Measurements from ENCODE around the gene GGACT.
"Not testable (repeated sequence)": the region's sequence is repeated elsewhere in the genome, so short reads cannot be mapped to it uniquely, and the experiment has no call there.

Gene GGACT

GRCh38 chr13:100526318-100527000 is 62.1 kb downstream of the GGACT start:
- no peak overlapping the region for H3K9ac ChIP-seq (ENCODE audit: low read length)

GRCh38 chr13:100525453-100526317 is 62.9 kb downstream of the GGACT start:
- Histone ChIP-seq H3K4me3 (ENCODE audit: low read length) (no peak overlapping the region), H3K79me2 (ENCODE audit: low read length) (no peaks in the 10 kb centered on the region), H3K27me3 (ENCODE audit: low read depth, low read length) (peaks cover 4% of the 10 kb centered on the region; the same call in 1 of the 2 replicates), H3K4me1 (ENCODE audit: low read length) (peaks cover 22% of the 10 kb centered on the region), H2AFZ (ENCODE audit: low read depth, low read length) (no peak overlapping the region), H4K20me1 (ENCODE audit: insufficient read depth, low read length) (no peaks in the 10 kb centered on the region), H3K36me3 (replicated peaks; ENCODE audit: low read depth, low read length) (no peaks in the 10 kb centered on the region), H3K4me2 (ENCODE audit: low read length) (no peak overlapping the region), H3K27ac (ENCODE audit: low read length) (no peak overlapping the region), H3K9me3 (ENCODE audit: insufficient read depth, low read length) (no peaks in the 10 kb centered on the region), H3K9ac (ENCODE audit: low read length) (no peak overlapping the region)
- TF ChIP-seq CTCF (IDR thresholded peaks at IDR 0.05; ENCODE audit: low read depth, low read length) (no peak), EZH2phosphoT487 (IDR thresholded peaks at IDR 0.05; ENCODE audit: low read depth) (no peak)

More at GRCh38 chr13:100526318-100527000, 62.1 kb downstream of the GGACT start:
- Histone ChIP-seq H3K4me2 (ENCODE audit: low read length) (no peak overlapping the region), H3K36me3 (replicated peaks; ENCODE audit: low read depth, low read length) (no peaks in the 10 kb centered on the region), H2AFZ (ENCODE audit: low read depth, low read length) (no peak overlapping the region), H3K9me3 (ENCODE audit: insufficient read depth, low read length) (no peaks in the 10 kb centered on the region), H3K27me3 (ENCODE audit: low read depth, low read length) (peaks cover 2% of the 10 kb centered on the region; the same call in 1 of the 2 replicates), H3K27ac (ENCODE audit: low read length) (no peak overlapping the region), H3K4me1 (ENCODE audit: low read length) (peaks cover 16% of the 10 kb centered on the region), H3K4me3 (ENCODE audit: low read length) (no peak overlapping the region), H4K20me1 (ENCODE audit: insufficient read depth, low read length) (no peaks in the 10 kb centered on the region), H3K79me2 (ENCODE audit: low read length) (no peaks in the 10 kb centered on the region)
- no peak for TF ChIP-seq EZH2phosphoT487 (IDR thresholded peaks at IDR 0.05; ENCODE audit: low read depth)
- TF ChIP-seq CTCF (IDR thresholded peaks at IDR 0.05; ENCODE audit: low read depth, low read length), result no peak

- H3K4me3 ChIP-seq (ENCODE audit: low read length); H4K20me1 ChIP-seq (ENCODE audit: insufficient read depth, low read length); H3K9ac ChIP-seq (ENCODE audit: low read length); H3K79me2 ChIP-seq (ENCODE audit: low read length); H3K36me3 ChIP-seq (replicated peaks; ENCODE audit: low read depth, low read length); H2AFZ ChIP-seq (ENCODE audit: low read depth, low read length); H3K27ac ChIP-seq (ENCODE audit: low read length); H3K27me3 ChIP-seq (ENCODE audit: low read depth, low read length); H3K4me2 ChIP-seq (ENCODE audit: low read length); H3K9me3 ChIP-seq (ENCODE audit: insufficient read depth, low read length): not testable (repeated sequence)
- peaks cover 22% of the 10 kb centered on the region for H3K4me1 ChIP-seq (ENCODE audit: low read length)
Observed at GRCh38 chr13:100524688-100525087, 63.9 kb downstream of the GGACT start.

GRCh38 chr13:100523981-100524386 is 64.6 kb downstream of the GGACT start:
- Histone ChIP-seq H3K27me3 (ENCODE audit: low read depth, low read length) (peaks cover 4% of the 10 kb centered on the region; the same call in 1 of the 2 replicates), H3K4me1 (ENCODE audit: low read length) (peaks cover 22% of the 10 kb centered on the region), H3K9ac (ENCODE audit: low read length) (no peak overlapping the region), H4K20me1 (ENCODE audit: insufficient read depth, low read length) (no peaks in the 10 kb centered on the region), H2AFZ (ENCODE audit: low read depth, low read length) (no peak overlapping the region), H3K4me3 (ENCODE audit: low read length) (no peak overlapping the region), H3K4me2 (ENCODE audit: low read length) (no peak overlapping the region), H3K79me2 (ENCODE audit: low read length) (no peaks in the 10 kb centered on the region), H3K27ac (ENCODE audit: low read length) (no peak overlapping the region), H3K36me3 (replicated peaks; ENCODE audit: low read depth, low read length) (no peaks in the 10 kb centered on the region), H3K9me3 (ENCODE audit: insufficient read depth, low read length) (no peaks in the 10 kb centered on the region)
- no peak for TF ChIP-seq CTCF (IDR thresholded peaks at IDR 0.05; ENCODE audit: low read depth, low read length)
- no peak for TF ChIP-seq EZH2phosphoT487 (IDR thresholded peaks at IDR 0.05; ENCODE audit: low read depth)

Data from OCI-LY3 (cell line).